KMS-11 (cell line): Measurements from ENCODE around the gene UQCRC2.
A peak's percentile ranks its signal among the peaks of the same experiment; 100 is the strongest.

ENCODE experiments used
- H2AFZ ChIP-seq: fragments of 200-600 bp; sonication (generic); 2 replicates; pipeline ENCODE4 v1.6.1; 2016; ENCODE audit warnings: antibody characterized with exemption, mixed run types, low read depth
- H3K27ac ChIP-seq: fragments of 200-600 bp; sonication (generic); 2 replicates; pipeline ENCODE4 v1.6.1; 2016; ENCODE audit warnings: mild to moderate bottlenecking, mixed run types
- H3K27me3 ChIP-seq: fragments of 200-600 bp; sonication (generic); 2 replicates; pipeline ENCODE4 v1.6.1; 2017; ENCODE audit warnings: mild to moderate bottlenecking, low read depth, mixed run types, moderate library complexity; ENCODE audit not compliant: insufficient read depth
- H3K36me3 ChIP-seq: fragments of 200-600 bp; sonication (generic); 2 replicates; pipeline ENCODE4 v1.6.1; 2017; ENCODE audit warnings: mild to moderate bottlenecking, mixed run types; ENCODE audit not compliant: insufficient read depth
- H3K4me1 ChIP-seq: fragments of 200-600 bp; sonication (generic); 2 replicates; pipeline ENCODE4 v1.6.1; 2016; ENCODE audit warnings: mild to moderate bottlenecking, low read depth, mixed run types; ENCODE audit not compliant: poor library complexity, severe bottlenecking
- H3K4me2 ChIP-seq: fragments of 200-600 bp; sonication (generic); 2 replicates; pipeline ENCODE4 v1.7.0; 2016; ENCODE audit warnings: mild to moderate bottlenecking, mixed run types
- H3K4me3 ChIP-seq: fragments of 200-600 bp; sonication (generic); IDR thresholded peaks from 2 replicates; pipeline ENCODE4 v1.6.1; 2017; ENCODE audit warnings: low read depth, low read length, mixed read lengths; ENCODE audit not compliant: insufficient read depth
- H3K79me2 ChIP-seq: fragments of 200-600 bp; sonication (generic); 2 replicates; pipeline ENCODE4 v1.6.1; 2016; ENCODE audit warnings: low read depth, mixed run types; ENCODE audit not compliant: insufficient read depth
- H3K9ac ChIP-seq: fragments of 200-600 bp; sonication (generic); 2 replicates; pipeline ENCODE4 v1.6.1; 2016; ENCODE audit warnings: mild to moderate bottlenecking, mixed run types
- H4K20me1 ChIP-seq: fragments of 200-600 bp; sonication (generic); 2 replicates; pipeline ENCODE4 v1.6.1; 2016; ENCODE audit warnings: mild to moderate bottlenecking, mixed run types; ENCODE audit not compliant: insufficient read depth
- CTCF ChIP-seq: fragments of 200-600 bp; sonication (generic); conservative IDR thresholded peaks from 2 replicates; pipeline ENCODE4 v1.6.1; 2017; ENCODE audit warnings: low read depth, mild to moderate bottlenecking, antibody characterized with exemption, low read length, moderate library complexity, mixed read lengths

The UQCRC2 gene

GRCh38 chr16:21940570-21940969 is 12.6 kb upstream of the UQCRC2 start:
- H3K4me2 ChIP-seq = no peak overlapping the region
- H4K20me1 ChIP-seq = no peaks in the 10 kb centered on the region
- no peak overlapping the region for H3K9ac ChIP-seq
- no peaks in the 10 kb centered on the region for H3K79me2 ChIP-seq
- no peak overlapping the region for H2AFZ ChIP-seq
- no peak overlapping the region for H3K4me3 ChIP-seq
- H3K4me1 ChIP-seq = peaks cover 4% of the 10 kb centered on the region
- TF ChIP-seq CTCF = no peak
- no peak overlapping the region for H3K27ac ChIP-seq
- H3K36me3 ChIP-seq = no peaks in the 10 kb centered on the region
- H3K27me3 ChIP-seq = no peaks in the 10 kb centered on the region

GRCh38 chr16:21943571-21943970 is 9.6 kb upstream of the UQCRC2 start:
- Histone ChIP-seq H3K9ac (no peak overlapping the region), H3K27me3 (no peaks in the 10 kb centered on the region), H3K4me1 (peaks cover 32% of the 10 kb centered on the region), H3K36me3 (no peaks in the 10 kb centered on the region), H3K27ac (no peak overlapping the region), H2AFZ (no peak overlapping the region), H3K79me2 (no peaks in the 10 kb centered on the region; the same call in 1 of the 2 replicates), H3K4me3 (no peak overlapping the region), H4K20me1 (no peaks in the 10 kb centered on the region), H3K4me2 (no peak overlapping the region)
- no peak for TF ChIP-seq CTCF

GRCh38 chr16:21946889-21947635 is 6.1 kb upstream of the UQCRC2 start:
- H3K4me1 ChIP-seq = peaks cover 67% of the 10 kb centered on the region
- H3K36me3 ChIP-seq = no peaks in the 10 kb centered on the region
- no peaks in the 10 kb centered on the region for H4K20me1 ChIP-seq
- H3K4me2 ChIP-seq = peak overlapping the region; percentile 77
- peak; percentile 44; the same call in 1 of the 2 replicates for TF ChIP-seq CTCF
- H3K27me3 ChIP-seq = no peaks in the 10 kb centered on the region
- H3K9ac ChIP-seq = peak overlapping the region; percentile 69
- no peak overlapping the region for H3K4me3 ChIP-seq
- peak overlapping the region; percentile 55 for H2AFZ ChIP-seq
- peak overlapping the region; percentile 92 for H3K27ac ChIP-seq
- H3K79me2 ChIP-seq = peaks cover 24% of the 10 kb centered on the region

GRCh38 chr16:21949713-21950260 is 3.4 kb upstream of the UQCRC2 start:
- H3K36me3 ChIP-seq = no peaks in the 10 kb centered on the region
- no peak overlapping the region for H3K9ac ChIP-seq
- no peak overlapping the region for H2AFZ ChIP-seq
- H3K79me2 ChIP-seq = peaks cover 48% of the 10 kb centered on the region
- TF ChIP-seq CTCF = no peak
- no peaks in the 10 kb centered on the region for H4K20me1 ChIP-seq
- H3K4me1 ChIP-seq = peaks cover 74% of the 10 kb centered on the region
- no peak overlapping the region for H3K4me3 ChIP-seq
- H3K27me3 ChIP-seq = no peaks in the 10 kb centered on the region
- peak overlapping the region; percentile 27 for H3K4me2 ChIP-seq
- no peak overlapping the region for H3K27ac ChIP-seq
